AG04450 (cell line): ENCODE data around the gene CNKSR3. TPM values are rescaled to one million over a fixed set of nuclear protein-coding genes. Genes with fewer than 3 reads are reported as not detected.

Experiments used
- CTCF ChIA-PET: fragments of 300-600, 350-600 bp; formaldehyde crosslinking; extraction: SDS; loops from one replicate; lab custom pipeline; 2022; ENCODE audit warnings: antibody characterized with exemption, inconsistent platforms; lab: Charles Lee
- POLR2A ChIA-PET: fragments of 350-600 bp; formaldehyde crosslinking; extraction: SDS; loops from one replicate; lab custom pipeline; 2021; ENCODE audit warnings: antibody characterized with exemption, inconsistent platforms; lab: Yijun Ruan, JAX
- DNase-seq: peaks from one replicate; pipeline ENCODE4 v3.0.0-alpha.2; 2011; ENCODE audit warnings: low read depth, low spot score
- H3K27ac ChIP-seq: one replicate; pipeline ENCODE4 v1.5.1; 2012; ENCODE audit warnings: low read depth, low read length, control low read depth
- H3K27me3 ChIP-seq: one replicate; pipeline ENCODE4 v1.6.0; 2012; ENCODE audit warnings: low read length; ENCODE audit not compliant: control insufficient read depth, insufficient read depth
- H3K4me3 ChIP-seq: 2 replicates; pipeline ENCODE4 v1.5.1; 2011; ENCODE audit warnings: mild to moderate bottlenecking, low read depth, low read length, control low read depth
- H3K9me3 ChIP-seq: 2 replicates; pipeline ENCODE4 v1.5.1; 2012; ENCODE audit warnings: low read length; ENCODE audit not compliant: control insufficient read depth, insufficient read depth
- polyA plus RNA-seq: library from polyadenylated mRNA; depleted of rRNA; stranded (reverse); fragments of >200 nt; gene quantifications from 2 replicates; pipeline ENCODE4 v1.2.3, GENCODE V29; 2011
- TF ChIP-seq, protein P1 (sequence below): IDR thresholded peaks from 2 replicates; pipeline ENCODE4 v1.5.1; 2011; ENCODE audit warnings: low read depth, low read length, control low read depth, inconsistent platforms

CNKSR3 gene
- polyA plus RNA-seq, 1 experiment = 8.6 TPM

DNA sequence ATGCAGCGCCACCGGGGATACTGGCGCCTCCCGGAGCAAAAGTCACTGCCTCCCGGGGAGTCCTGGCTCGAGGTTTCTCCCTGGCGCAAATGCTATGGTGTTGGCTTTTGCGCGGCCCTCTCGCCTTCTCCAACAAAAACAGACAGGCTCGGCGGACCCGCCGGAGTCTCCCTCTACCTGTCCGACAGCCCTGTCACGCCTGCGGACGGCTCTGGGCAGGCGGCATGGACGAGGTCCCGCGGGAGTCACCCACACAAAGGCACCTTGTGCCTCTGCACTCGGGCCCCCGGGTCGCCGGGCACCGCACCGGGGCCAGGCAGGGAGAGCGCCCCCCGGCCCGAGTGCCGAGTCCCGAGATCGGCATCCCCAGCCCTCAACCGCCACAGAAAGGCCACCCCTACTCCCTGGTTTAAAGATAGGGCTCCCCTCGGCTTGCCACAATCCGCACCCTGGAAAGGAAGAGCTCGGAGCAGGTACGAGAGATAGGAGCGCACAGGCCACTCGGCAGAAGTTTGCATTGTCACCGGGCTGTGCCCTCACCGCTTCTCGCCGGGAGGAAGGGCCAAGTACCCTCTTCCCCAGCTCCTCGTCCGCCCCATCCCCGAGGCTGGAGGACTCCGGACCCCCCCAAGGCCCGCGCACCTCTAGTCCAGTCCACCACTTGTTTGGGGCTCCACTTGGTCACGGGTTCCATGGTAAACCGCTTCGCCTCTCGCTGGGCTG is 903 bp downstream of the CNKSR3 start:
- ChIA-PET CTCF (interaction anchor here (0.6 to 1.7 kb wide), 6 partner anchors 12 to 357 kb away, joined by 3 to 7 read pairs (median 3); no protein-coding TSS in a partner anchor), POLR2A (interaction anchor here (0.9 to 1.9 kb wide), 3 partner anchors 31 to 217 kb away, joined by 5 to 14 read pairs (median 5); no protein-coding TSS in a partner anchor)
- H3K27ac ChIP-seq = peak overlapping the region; percentile 82
- no peaks in the 10 kb centered on the region for H3K27me3 ChIP-seq
- H3K9me3 ChIP-seq = no peaks in the 10 kb centered on the region; the same call in 1 of the 2 replicates
- H3K4me3 ChIP-seq = peak overlapping the region; percentile 93
- TF ChIP-seq, protein P1, sequence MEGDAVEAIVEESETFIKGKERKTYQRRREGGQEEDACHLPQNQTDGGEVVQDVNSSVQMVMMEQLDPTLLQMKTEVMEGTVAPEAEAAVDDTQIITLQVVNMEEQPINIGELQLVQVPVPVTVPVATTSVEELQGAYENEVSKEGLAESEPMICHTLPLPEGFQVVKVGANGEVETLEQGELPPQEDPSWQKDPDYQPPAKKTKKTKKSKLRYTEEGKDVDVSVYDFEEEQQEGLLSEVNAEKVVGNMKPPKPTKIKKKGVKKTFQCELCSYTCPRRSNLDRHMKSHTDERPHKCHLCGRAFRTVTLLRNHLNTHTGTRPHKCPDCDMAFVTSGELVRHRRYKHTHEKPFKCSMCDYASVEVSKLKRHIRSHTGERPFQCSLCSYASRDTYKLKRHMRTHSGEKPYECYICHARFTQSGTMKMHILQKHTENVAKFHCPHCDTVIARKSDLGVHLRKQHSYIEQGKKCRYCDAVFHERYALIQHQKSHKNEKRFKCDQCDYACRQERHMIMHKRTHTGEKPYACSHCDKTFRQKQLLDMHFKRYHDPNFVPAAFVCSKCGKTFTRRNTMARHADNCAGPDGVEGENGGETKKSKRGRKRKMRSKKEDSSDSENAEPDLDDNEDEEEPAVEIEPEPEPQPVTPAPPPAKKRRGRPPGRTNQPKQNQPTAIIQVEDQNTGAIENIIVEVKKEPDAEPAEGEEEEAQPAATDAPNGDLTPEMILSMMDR = no peak
- DNase-seq = no peak

DNA sequence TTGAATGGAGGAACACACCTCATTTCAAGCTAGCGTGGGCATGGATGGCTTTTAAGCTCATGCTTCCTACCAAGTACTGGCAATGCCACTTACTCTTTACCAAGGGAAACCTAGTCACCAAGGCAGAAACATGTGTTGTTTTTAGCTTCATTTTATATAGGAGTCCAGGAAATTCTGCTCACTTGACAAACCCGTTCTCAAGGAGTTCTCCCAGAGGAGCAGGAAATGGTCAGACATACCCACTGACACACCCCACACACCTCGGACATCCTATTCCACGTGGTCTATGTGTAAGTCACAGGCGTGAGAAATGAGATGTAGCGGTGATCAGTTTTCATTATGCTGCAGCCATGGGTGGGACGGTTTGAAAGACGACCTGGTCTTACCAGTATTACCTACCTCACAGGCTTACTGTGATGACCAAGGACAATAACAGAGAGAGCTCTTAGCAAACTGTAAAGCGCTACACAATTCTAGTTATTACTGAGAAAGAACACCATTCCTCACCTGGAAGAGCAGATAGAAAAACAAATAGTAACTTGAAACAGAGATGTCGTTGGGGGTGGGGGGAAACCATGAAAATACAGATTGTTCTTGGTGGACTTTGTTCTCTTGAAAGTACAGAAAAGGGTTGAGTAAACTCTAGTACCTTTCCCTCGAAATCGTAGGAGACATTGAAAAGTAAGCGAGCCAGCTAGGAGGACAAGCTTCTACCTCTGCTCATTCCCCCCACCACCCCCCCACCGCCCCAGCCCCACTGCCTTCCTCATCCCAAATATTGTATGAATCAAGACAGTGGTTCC is 1.7 kb downstream of the CNKSR3 start:
- TF ChIP-seq, protein P1 = no peak
- POLR2A ChIA-PET = no interaction called here

DNA sequence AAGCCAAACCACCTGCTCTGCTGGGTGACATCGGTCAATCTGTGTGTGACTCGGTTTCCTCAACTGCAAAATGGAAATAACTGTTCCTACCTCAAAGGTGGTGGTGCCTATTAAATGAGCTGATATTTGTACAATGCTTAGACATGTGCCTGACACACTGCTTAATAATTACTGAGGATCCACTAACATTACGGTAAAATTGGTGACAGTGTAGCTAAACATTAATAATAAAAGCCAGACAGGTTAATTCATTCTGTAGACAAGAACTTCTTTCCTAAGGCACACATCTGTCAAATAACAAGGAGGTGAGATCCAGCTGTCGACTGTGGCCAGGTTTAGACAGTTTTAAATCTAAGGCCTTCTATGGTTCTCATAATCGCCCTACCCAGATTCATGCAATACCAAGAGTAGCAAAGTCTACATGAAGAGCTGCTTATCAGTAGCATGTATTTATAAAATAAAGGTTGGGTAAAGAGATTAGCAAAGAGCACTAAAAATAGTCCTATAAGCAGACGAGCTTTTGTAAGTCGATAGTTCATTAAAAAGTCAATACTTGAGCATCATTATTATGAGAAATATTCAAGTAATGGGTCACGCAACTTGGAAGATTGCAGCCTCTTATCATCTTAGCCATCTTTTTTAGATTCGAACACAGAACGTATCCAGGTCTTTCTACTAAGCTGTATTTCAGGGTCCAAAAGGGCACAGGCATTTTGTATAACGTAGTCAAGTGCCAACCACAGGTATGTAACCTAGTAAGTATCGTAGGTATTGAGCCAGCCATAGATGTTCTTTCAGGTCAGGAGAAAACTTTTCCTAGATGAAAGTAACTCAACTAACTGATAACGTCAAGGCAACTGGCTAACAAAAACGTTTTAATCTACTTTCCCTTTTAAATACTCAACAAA is 3.2 kb downstream of the CNKSR3 start:
- ChIA-PET CTCF (interaction anchor here (0.6 to 1.5 kb wide), 4 partner anchors 9 to 352 kb away, joined by 3 to 4 read pairs (median 3); no protein-coding TSS in a partner anchor), POLR2A (no interaction called here)
- H3K4me3 ChIP-seq = peak overlapping the region; percentile 93

More for the DNA sequence above, 1.7 kb downstream of the CNKSR3 start:
- Histone ChIP-seq H3K4me3 (peak overlapping the region; percentile 93), H3K27ac (no peak overlapping the region), H3K9me3 (no peaks in the 10 kb centered on the region; the same call in 1 of the 2 replicates), H3K27me3 (no peaks in the 10 kb centered on the region)
- CTCF ChIA-PET = interaction anchor here (0.7 to 1.5 kb wide), 4 partner anchors 8 to 354 kb away, joined by 3 to 10 read pairs (median 4); no protein-coding TSS in a partner anchor
- no peak for DNase-seq

DNA sequence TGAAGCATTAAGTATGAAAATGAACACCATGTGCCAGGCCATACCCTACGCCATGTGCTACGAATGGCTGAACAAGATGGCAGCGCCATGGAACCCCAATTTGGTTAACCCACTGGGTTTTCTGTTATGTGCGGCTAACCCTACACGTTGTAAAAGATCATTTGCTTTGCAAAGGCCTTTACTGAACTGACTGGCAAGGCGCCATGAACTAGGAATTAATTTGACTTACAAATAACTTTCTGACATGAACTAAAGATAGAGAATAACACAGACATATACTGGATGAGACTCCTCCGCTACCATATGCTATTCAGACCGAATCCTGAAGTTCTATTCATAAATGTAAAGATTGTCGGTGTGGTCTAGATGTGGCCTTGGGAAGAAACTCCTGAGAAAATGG is 3.9 kb downstream of the CNKSR3 start:
- DNase-seq = no peak
- Histone ChIP-seq H3K27ac (no peak overlapping the region), H3K4me3 (no peak overlapping the region), H3K27me3 (no peaks in the 10 kb centered on the region), H3K9me3 (no peaks in the 10 kb centered on the region; the same call in 1 of the 2 replicates)
- POLR2A ChIA-PET = no interaction called here
- TF ChIP-seq, protein P1 = no peak
- CTCF ChIA-PET = interaction anchor here (0.6 to 1.5 kb wide), 2 partner anchors 59 to 169 kb away, joined by 4 to 6 read pairs; no protein-coding TSS in a partner anchor

More for the DNA sequence above, 3.2 kb downstream of the CNKSR3 start:
- no peak for DNase-seq
- TF ChIP-seq, protein P1 = no peak
- no peak overlapping the region for H3K27ac ChIP-seq
- no peaks in the 10 kb centered on the region; the same call in 1 of the 2 replicates for H3K9me3 ChIP-seq
- H3K27me3 ChIP-seq = no peaks in the 10 kb centered on the region
